Activated T-cell treated with anti-CD3 and anti-CD28 coated beads, Interleukin-2, amount 50 U/mL, for 24 hours (primary cell): ENCODE measurements around the gene RIN3.
A peak's percentile ranks its signal among the peaks of the same experiment; 100 is the strongest.

ENCODE experiments used
- DNase-seq: peaks from one replicate; pipeline ENCODE4 v3.0.0-alpha.2; 2020
- H3K27ac Mint-ChIP-seq: 2 replicates; pipeline ENCODE4 v1.8.0; 2020; ENCODE audit warnings: mild to moderate bottlenecking, mixed read lengths
- H3K27me3 Mint-ChIP-seq: 2 replicates; pipeline ENCODE4 v1.8.0; 2020; ENCODE audit warnings: mixed read lengths
- H3K36me3 Mint-ChIP-seq: 2 replicates; pipeline ENCODE4 v1.8.0; 2020; ENCODE audit warnings: low read depth, mixed read lengths
- H3K4me1 Mint-ChIP-seq: 2 replicates; pipeline ENCODE4 v1.8.0; 2020; ENCODE audit warnings: low read depth, mixed read lengths
- H3K4me3 Mint-ChIP-seq: 2 replicates; pipeline ENCODE4 v1.8.0; 2020; ENCODE audit warnings: mild to moderate bottlenecking, moderate library complexity, mixed read lengths
- H3K9me3 Mint-ChIP-seq: 2 replicates; pipeline ENCODE4 v1.8.0; 2020; ENCODE audit warnings: mixed read lengths

Gene RIN3

DNA sequence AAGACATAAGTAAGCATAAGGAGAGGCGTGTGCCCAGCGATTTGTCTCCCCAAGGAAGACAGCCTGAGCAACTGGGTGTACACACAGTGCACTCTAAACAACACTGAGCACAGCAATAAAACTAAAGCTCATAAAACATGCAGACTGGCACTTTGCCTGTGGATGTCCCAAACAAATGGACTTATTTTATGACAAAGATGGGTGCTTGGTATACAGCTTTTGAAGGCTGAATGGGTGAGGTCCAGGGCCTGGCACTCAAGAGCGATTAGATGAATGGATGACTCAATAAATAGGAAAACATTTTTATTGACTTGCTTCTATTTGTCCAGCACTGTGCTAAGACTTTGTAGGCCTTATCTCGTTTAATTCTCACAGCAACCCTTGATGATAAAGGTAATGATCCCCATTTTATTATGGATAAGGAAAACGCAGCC, 206.3 kb downstream of the RIN3 start:
- Mint-ChIP-seq H3K36me3 (no peaks in the 10 kb centered on the region), H3K27me3 (no peaks in the 10 kb centered on the region), H3K4me3 (no peak overlapping the region), H3K4me1 (peaks cover 5% of the 10 kb centered on the region), H3K9me3 (no peaks in the 10 kb centered on the region), H3K27ac (no peak overlapping the region)
- DNase-seq: no peak

DNA sequence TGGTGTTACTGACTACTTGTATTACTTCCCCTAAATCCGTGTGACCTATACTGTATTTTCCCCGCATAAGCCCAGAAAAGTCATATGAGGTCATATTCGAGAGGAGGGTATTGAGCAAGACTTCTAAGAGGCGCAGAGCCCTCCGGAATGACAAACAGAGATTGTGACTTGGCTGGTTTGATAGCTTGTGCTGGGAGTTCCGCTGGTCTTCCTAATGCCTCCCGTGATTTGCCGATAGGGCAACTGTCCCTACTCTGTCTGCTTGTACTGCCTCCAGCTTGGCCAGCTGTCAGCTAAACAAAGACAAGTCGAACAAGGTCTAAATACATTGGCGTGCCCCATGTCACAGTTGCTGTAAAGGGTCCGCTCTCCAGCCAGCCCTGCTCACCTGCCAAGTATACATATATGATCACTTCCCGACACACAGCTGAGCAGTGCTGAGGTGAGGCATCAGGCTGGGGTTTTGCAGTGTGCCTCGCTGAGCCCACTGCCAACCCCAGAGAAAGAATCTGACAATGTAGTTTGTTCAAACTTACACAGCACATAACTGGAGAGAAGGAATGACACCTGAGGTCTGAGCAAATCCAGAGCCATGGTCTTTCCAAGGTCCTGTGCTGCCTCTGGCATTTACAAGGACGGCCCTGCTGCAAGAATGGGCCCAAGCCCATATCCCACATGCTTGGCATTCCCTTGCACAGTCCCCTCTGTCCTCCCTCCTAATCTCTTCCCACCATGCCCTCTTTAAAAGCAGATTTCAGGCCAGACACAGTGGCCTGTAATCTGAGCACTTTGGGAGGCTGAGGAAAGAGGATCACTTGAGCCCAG, 211.1 kb downstream of the RIN3 start:
- Mint-ChIP-seq H3K4me1 (peaks cover 17% of the 10 kb centered on the region), H3K4me3 (no peak overlapping the region), H3K27me3 (peaks cover 11% of the 10 kb centered on the region), H3K36me3 (no peaks in the 10 kb centered on the region), H3K9me3 (no peaks in the 10 kb centered on the region), H3K27ac (no peak overlapping the region)
- no peak for DNase-seq

DNA sequence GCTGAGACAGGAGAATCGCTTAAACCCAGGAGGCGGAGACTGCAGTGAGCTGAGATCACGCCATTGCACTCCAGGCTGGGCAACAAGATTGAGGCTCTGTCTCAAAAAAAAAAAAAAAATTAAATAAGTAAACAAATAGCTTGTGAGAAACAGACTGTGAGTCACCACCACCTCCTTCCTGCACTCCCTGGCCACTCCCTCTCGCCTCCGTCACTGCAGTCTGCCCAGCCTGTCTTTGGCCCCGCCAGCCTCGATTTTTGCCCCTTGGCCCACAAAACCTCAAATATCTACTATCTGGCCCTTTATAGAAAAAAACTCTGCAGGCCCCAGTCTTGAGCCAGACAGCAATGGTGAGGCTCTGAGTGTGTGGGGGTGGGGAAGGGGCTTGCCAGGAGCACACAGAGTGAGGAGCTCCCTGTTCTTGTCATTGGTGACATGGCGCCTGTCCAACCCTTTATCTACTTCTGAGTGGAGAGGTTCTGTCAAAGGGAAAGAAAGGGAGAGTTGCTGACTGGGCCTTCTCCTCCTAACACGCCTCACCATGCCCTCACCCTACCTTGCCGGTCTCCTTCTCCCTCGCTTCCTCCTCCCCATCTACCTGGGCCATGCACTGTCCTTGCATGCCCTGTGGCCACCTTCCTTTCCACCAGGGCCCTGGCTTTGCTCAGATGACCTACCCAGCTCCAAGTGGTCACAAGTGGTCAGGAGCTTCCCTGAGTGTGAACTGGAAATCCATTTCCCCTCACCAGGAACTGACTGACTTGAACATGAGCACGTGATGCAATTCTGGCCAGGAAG, 212.8 kb downstream of the RIN3 start:
- H3K4me3 Mint-ChIP-seq: no peak overlapping the region
- no peak overlapping the region for H3K27ac Mint-ChIP-seq
- H3K4me1 Mint-ChIP-seq: peaks cover 23% of the 10 kb centered on the region
- H3K36me3 Mint-ChIP-seq: peaks cover 5% of the 10 kb centered on the region
- H3K27me3 Mint-ChIP-seq: peaks cover 13% of the 10 kb centered on the region
- peak; percentile 44 for DNase-seq
- peaks cover 1% of the 10 kb centered on the region for H3K9me3 Mint-ChIP-seq

GRCh38 chr14:92726933-92727262, 213.3 kb downstream of the RIN3 start:
- H3K4me3 Mint-ChIP-seq: no peak overlapping the region

GRCh38 chr14:92728759-92729364, 215.3 kb downstream of the RIN3 start:
- H3K27ac Mint-ChIP-seq: peak overlapping the region; percentile 69
- peaks cover 4% of the 10 kb centered on the region for H3K9me3 Mint-ChIP-seq
- H3K27me3 Mint-ChIP-seq: peaks cover 19% of the 10 kb centered on the region
- no peak overlapping the region for H3K4me3 Mint-ChIP-seq
- H3K36me3 Mint-ChIP-seq: peaks cover 18% of the 10 kb centered on the region
- H3K4me1 Mint-ChIP-seq: peaks cover 23% of the 10 kb centered on the region
- DNase-seq: peak; percentile 47

More at GRCh38 chr14:92726933-92727262, 213.3 kb downstream of the RIN3 start:
- Mint-ChIP-seq H3K9me3 (peaks cover 4% of the 10 kb centered on the region), H3K27me3 (peaks cover 18% of the 10 kb centered on the region), H3K4me1 (peaks cover 23% of the 10 kb centered on the region), H3K27ac (no peak overlapping the region), H3K36me3 (peaks cover 10% of the 10 kb centered on the region)
- DNase-seq: no peak

- Mint-ChIP-seq H3K9me3 (peaks cover 4% of the 10 kb centered on the region), H3K27me3 (peaks cover 19% of the 10 kb centered on the region), H3K36me3 (peaks cover 18% of the 10 kb centered on the region), H3K4me3 (no peak overlapping the region), H3K27ac (peak overlapping the region; percentile 85), H3K4me1 (peaks cover 23% of the 10 kb centered on the region)
- no peak for DNase-seq
Observed at GRCh38 chr14:92729634-92730358, 216.2 kb downstream of the RIN3 start.

DNA sequence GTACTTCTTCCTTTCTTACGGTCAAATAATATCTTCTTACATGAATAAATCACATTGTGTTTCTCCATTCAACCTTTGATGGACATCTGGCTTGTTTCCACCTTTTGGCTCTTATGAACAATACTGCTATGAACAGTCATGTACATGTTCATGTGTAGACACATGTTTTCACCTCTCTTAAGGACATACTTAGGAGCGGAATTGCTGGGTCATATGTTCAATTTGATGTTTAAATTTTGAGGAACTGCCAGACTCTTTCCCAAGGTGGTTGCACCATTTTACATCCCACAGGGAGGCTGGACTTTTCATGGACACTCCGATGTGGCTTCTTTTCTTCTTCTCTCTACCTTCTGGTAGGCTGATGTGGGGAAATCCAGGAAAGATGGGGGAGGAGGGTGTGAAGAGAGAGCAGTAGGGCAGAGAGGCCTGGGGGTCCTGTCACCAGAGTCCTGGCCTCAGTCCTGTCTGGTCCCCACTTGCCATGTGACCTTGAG, 218.1 kb downstream of the RIN3 start:
- Mint-ChIP-seq H3K27ac (no peak overlapping the region), H3K36me3 (peaks cover 18% of the 10 kb centered on the region), H3K4me3 (no peak overlapping the region), H3K27me3 (peaks cover 17% of the 10 kb centered on the region), H3K4me1 (peaks cover 20% of the 10 kb centered on the region), H3K9me3 (peaks cover 4% of the 10 kb centered on the region)
- DNase-seq: no peak

- H3K27ac Mint-ChIP-seq: no peak overlapping the region
- DNase-seq: no peak
- peaks cover 8% of the 10 kb centered on the region for H3K27me3 Mint-ChIP-seq
- no peak overlapping the region for H3K4me3 Mint-ChIP-seq
- peaks cover 18% of the 10 kb centered on the region for H3K36me3 Mint-ChIP-seq
- H3K4me1 Mint-ChIP-seq: peaks cover 28% of the 10 kb centered on the region
- peaks cover 4% of the 10 kb centered on the region for H3K9me3 Mint-ChIP-seq
Observed at GRCh38 chr14:92733007-92733406, 219.4 kb downstream of the RIN3 start.

- Mint-ChIP-seq H3K4me3 (no peak overlapping the region), H3K4me1 (peaks cover 18% of the 10 kb centered on the region), H3K27ac (no peak overlapping the region), H3K36me3 (peaks cover 18% of the 10 kb centered on the region), H3K9me3 (peaks cover 4% of the 10 kb centered on the region), H3K27me3 (peaks cover 8% of the 10 kb centered on the region)
- no peak for DNase-seq
Observed at GRCh38 chr14:92734618-92735017, 221.0 kb downstream of the RIN3 start.

DNA sequence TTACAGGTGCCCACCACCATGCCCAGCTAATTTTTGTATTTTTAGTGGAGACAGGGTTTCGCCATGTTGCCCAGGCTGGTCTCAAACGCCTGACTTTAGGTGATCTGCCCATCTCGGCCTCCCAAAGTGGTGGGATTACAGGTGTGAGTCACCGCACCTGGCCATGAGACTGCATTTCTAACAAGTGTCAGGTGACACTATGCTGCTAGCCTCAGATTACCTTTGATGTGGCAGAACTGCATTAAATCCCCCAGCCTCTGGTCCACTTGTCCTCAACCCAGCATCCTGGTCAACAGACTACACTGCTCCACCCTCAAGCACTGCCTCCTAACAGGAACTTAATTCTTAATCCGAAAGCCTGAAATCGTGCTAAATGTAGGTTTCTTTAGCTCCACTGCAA, 221.8 kb downstream of the RIN3 start:
- Mint-ChIP-seq H3K9me3 (peaks cover 4% of the 10 kb centered on the region), H3K27ac (no peak overlapping the region), H3K4me3 (no peak overlapping the region), H3K27me3 (peaks cover 8% of the 10 kb centered on the region), H3K4me1 (peaks cover 11% of the 10 kb centered on the region), H3K36me3 (peaks cover 18% of the 10 kb centered on the region)
- DNase-seq: no peak

DNA sequence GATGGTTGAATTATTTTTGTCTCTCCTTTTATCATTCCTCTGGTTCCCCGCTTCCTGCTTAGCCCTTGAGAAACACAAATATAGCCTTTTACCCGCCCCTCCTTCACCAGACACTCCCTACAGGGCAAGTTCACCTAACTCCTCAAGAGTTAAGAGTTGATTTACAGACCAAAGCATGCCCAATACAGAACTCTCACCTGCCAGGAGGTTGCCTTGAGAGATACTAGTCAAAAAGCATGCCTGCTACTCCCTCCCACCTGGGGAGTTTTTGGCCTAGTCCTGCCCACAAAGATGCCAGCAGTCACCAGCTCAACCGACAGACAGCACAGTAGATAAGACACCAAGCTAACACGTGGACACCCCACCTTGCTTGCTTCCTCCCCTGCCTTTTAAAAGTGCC, 223.6 kb downstream of the RIN3 start:
- H3K4me1 Mint-ChIP-seq: peaks cover 11% of the 10 kb centered on the region
- H3K9me3 Mint-ChIP-seq: no peaks in the 10 kb centered on the region
- no peak overlapping the region for H3K27ac Mint-ChIP-seq
- peaks cover 4% of the 10 kb centered on the region for H3K36me3 Mint-ChIP-seq
- no peaks in the 10 kb centered on the region for H3K27me3 Mint-ChIP-seq
- no peak for DNase-seq
- H3K4me3 Mint-ChIP-seq: no peak overlapping the region

GRCh38 chr14:92737619-92738188, 224.1 kb downstream of the RIN3 start:
- Mint-ChIP-seq H3K4me3 (no peak overlapping the region), H3K27me3 (no peaks in the 10 kb centered on the region), H3K4me1 (peaks cover 11% of the 10 kb centered on the region), H3K27ac (no peak overlapping the region), H3K36me3 (no peaks in the 10 kb centered on the region), H3K9me3 (no peaks in the 10 kb centered on the region)
- no peak for DNase-seq
